Hepatocyte (in vitro differentiated cells): ENCODE data around the gene CCDC88C. TPM values are rescaled to one million over a fixed set of nuclear protein-coding genes. Genes with fewer than 3 reads are reported as not detected.

Source experiments
- DNase-seq: peaks from one replicate; pipeline ENCODE4 v3.0.0-alpha.2; 2016; ENCODE audit warnings: low spot score
- H2AFZ ChIP-seq: fragments of 200-600 bp; sonication (generic); 2 replicates; pipeline ENCODE4 v1.6.0; 2016; ENCODE audit warnings: antibody characterized with exemption, mild to moderate bottlenecking
- H3K27ac ChIP-seq: fragments of 200-600 bp; sonication (generic); 2 replicates; pipeline ENCODE4 v1.5.1; 2016; ENCODE audit warnings: mild to moderate bottlenecking
- H3K27me3 ChIP-seq: fragments of 200-600 bp; sonication (generic); 2 replicates; pipeline ENCODE4 v1.6.1; 2016
- H3K36me3 ChIP-seq: fragments of 200-600 bp; sonication (generic); replicated peaks from 2 replicates; pipeline ENCODE4 v1.5.1; 2016; ENCODE audit warnings: low read depth; ENCODE audit not compliant: insufficient read depth
- H3K4me1 ChIP-seq: fragments of 200-600 bp; sonication (generic); 2 replicates; pipeline ENCODE4 v1.5.1; 2016; ENCODE audit warnings: mild to moderate bottlenecking, moderate library complexity; ENCODE audit not compliant: insufficient read depth
- H3K4me2 ChIP-seq: fragments of 200-600 bp; sonication (generic); 2 replicates; pipeline ENCODE4 v1.6.0; 2016
- H3K4me3 ChIP-seq: fragments of 200-600 bp; sonication (generic); 2 replicates; pipeline ENCODE4 v1.5.1; 2016; ENCODE audit warnings: mild to moderate bottlenecking
- H3K79me2 ChIP-seq: fragments of 200-600 bp; sonication (generic); 2 replicates; pipeline ENCODE4 v1.6.0; 2017; ENCODE audit warnings: mild to moderate bottlenecking
- H3K9me2 ChIP-seq: fragments of 200-600 bp; sonication (generic); replicated peaks from 2 replicates; pipeline ENCODE4 v1.6.0; 2017; ENCODE audit warnings: mild to moderate bottlenecking; ENCODE audit not compliant: insufficient read depth
- H3K9me3 ChIP-seq: fragments of 200-600 bp; sonication (generic); 2 replicates; pipeline ENCODE4 v1.5.1; 2016; ENCODE audit warnings: low read depth, mild to moderate bottlenecking
- H4K20me1 ChIP-seq: fragments of 200-600 bp; sonication (generic); 2 replicates; pipeline ENCODE4 v1.6.0; 2016; ENCODE audit warnings: mild to moderate bottlenecking; ENCODE audit not compliant: insufficient read depth, poor library complexity, severe bottlenecking
- CTCF ChIP-seq: fragments of 200-600 bp; sonication (generic); IDR thresholded peaks from 2 replicates; pipeline ENCODE4 v1.5.1; 2016; ENCODE audit warnings: antibody characterized with exemption, mild to moderate bottlenecking; ENCODE audit not compliant: poor library complexity
- EZH2 ChIP-seq: fragments of 200-600 bp; sonication (generic); IDR thresholded peaks from 2 replicates; pipeline ENCODE4 v1.6.1; 2016; ENCODE audit warnings: antibody characterized with exemption, mild to moderate bottlenecking, borderline replicate concordance
- EZH2phosphoT487 ChIP-seq: fragments of 200-600 bp; sonication (generic); IDR thresholded peaks from one replicate; pipeline ENCODE4 v1.6.1; 2018; ENCODE audit warnings: antibody characterized with exemption, mild to moderate bottlenecking, low read depth, moderate library complexity; ENCODE audit not compliant: unreplicated experiment, severe bottlenecking
- WGBS: methylation state at CpG from one replicate; pipeline ENCODE4 v1.1.6; 2016; ENCODE audit warnings: low lambda C conversion rate; ENCODE audit errors: missing lambda C conversion rate; 5-methylcytosine and 5-hydroxymethylcytosine counted together
- polyA plus RNA-seq: library from polyadenylated mRNA; unstranded; fragments of >200 nt; fragmentation: Nextera tagmentation; extraction: Ambion mirVana; gene quantifications from 2 replicates; pipeline ENCODE4 v1.2.1, GENCODE V29; 2016
- total RNA-seq: library from RNA; depleted of rRNA; stranded (reverse); fragments of >200 nt; gene quantifications from 2 replicates; pipeline ENCODE4 v1.2.3, GENCODE V29; 2014

CCDC88C gene
- total and polyA plus RNA-seq, 2 experiments from 2014 or later, result 5.9 to 11.3 TPM

GRCh38 chr14:91244501-91244901 lies 173.1 kb downstream of the CCDC88C start, which contains the start of gene GPR68:
TSS of gene GPR68 (minus strand) at chr14:91244704. CDS start at chr14:91235050, 9,654 bp downstream.
- Histone ChIP-seq H3K4me3 (no peak within 1 kb of the TSS), H2AFZ (no peak within 1 kb of the TSS), H3K9me3 (no peaks in the 10 kb centered on the region), H4K20me1 (no peaks in the 10 kb centered on the region), H3K27me3 (no peaks in the 10 kb centered on the region), H3K36me3 (no peaks in the 10 kb centered on the region), H3K27ac (no peak within 1 kb of the TSS), H3K4me2 (no peak within 1 kb of the TSS), H3K4me1 (no peaks in the 10 kb centered on the region), H3K79me2 (no peaks in the 10 kb centered on the region), H3K9me2 (no peaks in the 10 kb centered on the region)
- TF ChIP-seq CTCF (no peak), EZH2phosphoT487 (no peak), EZH2 (no peak)
- WGBS, result 47% methylated on average over 12 of the region's 12 CpGs
- peak; percentile 51 for DNase-seq

- no peak overlapping the region for H2AFZ ChIP-seq
- H3K36me3 ChIP-seq, result no peaks in the 10 kb centered on the region
- H3K9me3 ChIP-seq, result no peaks in the 10 kb centered on the region
- H3K4me1 ChIP-seq, result no peaks in the 10 kb centered on the region
- H3K4me2 ChIP-seq, result no peak overlapping the region
- H3K79me2 ChIP-seq, result no peaks in the 10 kb centered on the region
- no peaks in the 10 kb centered on the region for H3K9me2 ChIP-seq
- no peak overlapping the region for H3K27ac ChIP-seq
- TF ChIP-seq EZH2phosphoT487, result no peak
- TF ChIP-seq CTCF, result no peak
- TF ChIP-seq EZH2, result no peak
- DNase-seq, result no peak
- 91% methylated on average over 6 of the region's 6 CpGs for WGBS
- H3K4me3 ChIP-seq, result no peak overlapping the region
- H4K20me1 ChIP-seq, result no peaks in the 10 kb centered on the region
- H3K27me3 ChIP-seq, result no peaks in the 10 kb centered on the region
Observed at GRCh38 chr14:91243074-91243471, 174.5 kb downstream of the CCDC88C start.

- 92% methylated on average over 4 of the region's 4 CpGs for WGBS
- no peak for DNase-seq
- no peak overlapping the region for H3K4me3 ChIP-seq
- H3K9me3 ChIP-seq, result no peaks in the 10 kb centered on the region
- no peaks in the 10 kb centered on the region for H3K4me1 ChIP-seq
- no peaks in the 10 kb centered on the region for H3K27me3 ChIP-seq
- no peaks in the 10 kb centered on the region for H4K20me1 ChIP-seq
- no peak overlapping the region for H2AFZ ChIP-seq
- H3K27ac ChIP-seq, result no peak overlapping the region
- no peaks in the 10 kb centered on the region for H3K9me2 ChIP-seq
- no peaks in the 10 kb centered on the region for H3K79me2 ChIP-seq
- TF ChIP-seq EZH2phosphoT487 (no peak), CTCF (no peak), EZH2 (no peak)
- no peaks in the 10 kb centered on the region for H3K36me3 ChIP-seq
- no peak overlapping the region for H3K4me2 ChIP-seq
Observed at GRCh38 chr14:91242635-91243034, 175.0 kb downstream of the CCDC88C start.

GRCh38 chr14:91241863-91242262 lies 175.8 kb downstream of the CCDC88C start:
- no peak overlapping the region for H2AFZ ChIP-seq
- no peak for DNase-seq
- H3K79me2 ChIP-seq, result no peaks in the 10 kb centered on the region
- no peak overlapping the region for H3K27ac ChIP-seq
- no peak overlapping the region for H3K4me2 ChIP-seq
- H3K9me2 ChIP-seq, result no peaks in the 10 kb centered on the region
- no peaks in the 10 kb centered on the region for H3K9me3 ChIP-seq
- no peaks in the 10 kb centered on the region for H3K36me3 ChIP-seq
- no peak overlapping the region for H3K4me3 ChIP-seq
- 88% methylated on average over 7 of the region's 7 CpGs for WGBS
- H3K27me3 ChIP-seq, result no peaks in the 10 kb centered on the region
- H4K20me1 ChIP-seq, result no peaks in the 10 kb centered on the region
- no peak for TF ChIP-seq EZH2
- no peak for TF ChIP-seq CTCF
- TF ChIP-seq EZH2phosphoT487, result no peak
- H3K4me1 ChIP-seq, result no peaks in the 10 kb centered on the region
